Activated CD8-positive, alpha-beta memory T cell treated with anti-CD3 and anti-CD28 coated beads for 24 hours (primary cell): ENCODE data around the gene VAPB.
"Not testable (repeated sequence)": the region's sequence is repeated elsewhere in the genome, so short reads cannot be mapped to it uniquely, and the experiment has no call there.

Experiments
- DNase-seq: peaks from one replicate; pipeline ENCODE4 v3.0.0-alpha.2; 2020

Gene VAPB, protein sequence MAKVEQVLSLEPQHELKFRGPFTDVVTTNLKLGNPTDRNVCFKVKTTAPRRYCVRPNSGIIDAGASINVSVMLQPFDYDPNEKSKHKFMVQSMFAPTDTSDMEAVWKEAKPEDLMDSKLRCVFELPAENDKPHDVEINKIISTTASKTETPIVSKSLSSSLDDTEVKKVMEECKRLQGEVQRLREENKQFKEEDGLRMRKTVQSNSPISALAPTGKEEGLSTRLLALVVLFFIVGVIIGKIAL

DNA sequence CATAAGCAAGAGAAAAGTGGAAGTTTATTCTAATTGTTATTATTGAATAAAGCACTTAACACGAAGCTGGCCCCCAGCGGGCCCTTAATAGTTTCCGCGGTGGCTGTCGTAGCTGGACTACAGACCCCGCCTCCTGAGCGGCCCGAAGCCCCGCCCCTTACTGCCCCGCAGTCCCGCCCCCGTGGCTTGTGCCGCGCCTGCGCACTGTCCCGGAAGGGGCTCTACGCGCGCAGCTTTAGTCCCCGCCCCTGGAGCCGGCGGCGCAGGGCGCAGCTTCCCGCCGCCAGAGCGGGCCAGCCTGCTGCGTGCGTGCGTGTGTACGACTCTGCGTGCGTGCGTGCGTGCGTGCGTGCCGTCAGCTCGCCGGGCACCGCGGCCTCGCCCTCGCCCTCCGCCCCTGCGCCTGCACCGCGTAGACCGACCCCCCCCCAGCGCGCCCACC lies at the start of gene VAPB:
TSS of gene VAPB (plus strand) at position 348 of the 442 bp plus-strand sequence. CDS start 231 bp downstream, outside the sequence.
- DNase-seq = peak; percentile 99

DNA sequence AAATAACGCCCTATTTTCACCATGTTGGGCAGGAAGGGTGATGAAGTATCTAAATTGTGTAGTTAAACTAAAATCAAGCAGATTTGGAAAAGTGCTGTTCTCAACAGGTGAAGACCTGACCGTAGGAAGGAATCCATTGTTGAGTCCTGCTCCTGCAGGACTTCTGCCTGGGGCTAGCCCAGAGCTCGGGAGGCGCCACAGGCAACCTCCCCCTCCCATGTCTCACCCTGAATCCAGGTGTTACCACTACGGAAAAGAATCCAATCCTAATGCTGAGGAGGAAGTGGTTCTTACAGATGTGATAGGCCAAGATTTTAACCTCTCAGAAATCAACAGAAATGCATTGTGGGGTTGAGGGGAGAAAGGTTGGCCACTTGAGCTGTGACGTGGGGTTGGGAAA lies 49.3 kb upstream of the VAPB start:
- no peak for DNase-seq

DNA sequence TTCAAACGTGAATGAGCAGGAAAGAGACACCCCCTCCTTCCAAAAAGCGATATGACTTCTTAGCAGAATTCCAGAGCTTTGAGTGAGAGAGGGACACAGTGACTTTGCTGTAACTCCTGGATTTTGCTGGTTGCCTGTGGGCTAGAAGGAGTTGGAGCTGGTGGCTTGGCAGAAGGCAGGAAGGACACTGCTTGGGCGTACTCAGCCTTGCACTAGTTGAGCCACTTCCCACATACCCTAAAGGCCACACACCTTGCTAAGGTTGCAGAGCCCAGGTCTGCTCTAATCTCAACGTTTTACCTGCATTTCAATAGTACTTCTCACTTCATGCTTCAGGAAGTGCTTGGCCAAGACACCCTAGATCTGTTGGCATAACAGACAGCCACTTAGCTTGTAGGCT lies 48.9 kb upstream of the VAPB start:
- no peak for DNase-seq

DNA sequence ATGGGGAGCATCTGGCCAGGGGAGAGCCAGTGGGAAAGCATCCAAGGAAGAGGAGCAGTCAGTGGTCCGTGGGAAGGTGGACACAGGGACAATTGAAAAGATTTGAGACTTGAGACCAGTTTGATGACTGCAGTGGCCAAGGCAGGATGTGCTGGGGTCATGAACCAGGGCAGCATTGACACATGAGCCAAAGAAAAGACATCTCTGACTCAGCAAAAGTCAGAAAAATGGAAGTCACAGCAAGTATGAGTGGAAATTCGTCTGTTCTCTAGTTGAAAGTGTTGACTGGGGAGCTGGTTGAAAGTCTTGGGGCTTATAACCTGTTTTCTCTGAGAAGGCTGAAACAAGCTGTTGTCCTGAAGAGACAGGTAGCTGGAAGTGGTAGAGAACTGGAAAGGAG lies 48.2 kb upstream of the VAPB start:
- no peak for DNase-seq

DNA sequence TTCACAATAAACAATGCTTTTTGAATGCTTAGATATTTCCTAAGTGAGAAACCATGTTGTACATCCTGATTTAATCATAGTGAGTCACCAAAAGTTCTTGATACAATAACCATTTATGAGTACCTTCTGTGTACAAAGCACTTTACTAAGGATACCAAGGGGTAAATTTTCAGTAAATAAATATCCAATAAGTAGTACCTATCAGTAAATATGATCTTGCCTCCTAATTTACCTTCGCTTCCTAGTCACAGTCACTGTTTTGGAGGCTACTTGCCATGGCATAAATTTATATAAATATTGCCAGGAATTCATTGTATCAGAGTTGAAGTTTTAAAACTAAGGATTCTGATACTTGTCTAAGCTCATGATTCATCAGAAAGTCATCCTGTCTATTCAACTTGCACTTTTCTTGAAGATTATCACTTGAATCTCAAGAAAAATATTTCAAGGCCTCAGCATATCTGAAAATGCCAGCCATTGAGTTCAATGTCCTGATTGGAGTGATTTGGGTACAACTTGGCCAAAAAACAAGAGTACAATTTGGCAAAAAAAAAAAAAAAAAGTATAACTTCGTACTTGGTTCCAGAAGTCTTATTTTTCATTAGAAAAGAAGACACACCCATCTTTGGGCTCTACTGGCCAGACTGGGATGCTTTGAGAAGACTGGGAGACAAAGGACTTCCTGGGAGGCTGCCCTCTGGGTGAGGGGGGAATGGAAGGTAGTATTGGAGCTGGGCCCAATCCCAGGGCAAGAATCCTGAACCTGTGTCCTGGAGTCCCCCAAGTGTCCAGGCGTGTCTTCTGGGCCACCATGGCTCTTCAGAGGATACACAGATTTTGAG lies 46.7 kb upstream of the VAPB start:
- DNase-seq = no peak

DNA sequence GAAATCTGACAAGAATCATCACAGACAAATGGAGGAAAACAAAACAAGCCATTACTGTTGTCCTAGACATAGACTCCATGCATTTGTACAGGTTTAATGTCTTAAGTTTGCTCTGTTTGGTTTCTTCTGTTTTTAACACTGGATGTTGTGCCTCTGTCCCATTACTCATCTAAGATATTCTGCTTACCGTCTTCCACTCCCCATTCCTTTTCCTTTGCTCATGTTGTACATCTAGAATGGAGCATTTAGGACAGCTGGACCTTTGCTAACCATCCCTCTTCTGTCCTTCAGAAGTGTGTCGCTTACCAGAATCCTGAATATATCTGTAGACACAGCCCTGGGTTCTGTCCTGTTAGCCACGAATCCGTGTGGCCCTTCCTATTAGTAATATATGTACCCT lies 44.3 kb upstream of the VAPB start:
- no peak for DNase-seq

DNA sequence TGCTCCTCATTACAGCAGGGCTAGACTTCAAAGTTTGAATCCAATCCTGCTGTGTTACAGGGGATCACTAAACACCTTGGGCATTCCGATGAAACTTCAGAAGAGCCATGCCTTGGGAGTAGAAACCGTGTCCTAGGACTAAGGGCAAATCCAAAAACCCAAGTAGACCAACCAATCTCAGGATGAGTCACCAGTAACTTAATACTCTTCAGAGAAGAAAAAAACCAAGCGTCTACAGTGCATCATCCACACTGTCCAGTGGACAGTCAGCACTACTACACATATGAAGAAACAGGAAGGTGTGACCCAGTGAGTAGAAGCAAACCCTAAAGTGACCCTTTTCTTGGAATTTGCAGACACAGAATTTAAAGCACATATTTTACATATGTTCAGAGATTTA lies 39.5 kb upstream of the VAPB start:
- DNase-seq = no peak

DNA sequence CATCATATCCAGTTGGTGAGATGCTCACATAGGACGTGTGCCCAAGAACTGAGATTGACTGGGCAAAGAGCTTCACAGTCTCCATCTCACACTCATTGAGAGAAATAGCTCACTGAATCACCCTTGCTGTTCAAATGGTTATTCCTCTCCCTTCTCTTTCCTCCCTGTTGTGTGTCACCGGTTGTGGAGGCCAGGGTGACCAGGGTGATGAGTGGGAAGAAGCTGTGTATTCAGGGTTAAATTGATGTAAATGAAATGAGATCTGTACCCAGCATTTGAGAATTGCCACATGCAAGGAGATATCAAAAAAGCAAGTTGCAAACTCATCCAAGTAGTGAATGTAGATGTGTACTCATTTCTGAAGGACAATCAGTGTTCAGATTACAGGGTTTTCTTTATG lies 36.6 kb upstream of the VAPB start:
- no peak for DNase-seq

DNA sequence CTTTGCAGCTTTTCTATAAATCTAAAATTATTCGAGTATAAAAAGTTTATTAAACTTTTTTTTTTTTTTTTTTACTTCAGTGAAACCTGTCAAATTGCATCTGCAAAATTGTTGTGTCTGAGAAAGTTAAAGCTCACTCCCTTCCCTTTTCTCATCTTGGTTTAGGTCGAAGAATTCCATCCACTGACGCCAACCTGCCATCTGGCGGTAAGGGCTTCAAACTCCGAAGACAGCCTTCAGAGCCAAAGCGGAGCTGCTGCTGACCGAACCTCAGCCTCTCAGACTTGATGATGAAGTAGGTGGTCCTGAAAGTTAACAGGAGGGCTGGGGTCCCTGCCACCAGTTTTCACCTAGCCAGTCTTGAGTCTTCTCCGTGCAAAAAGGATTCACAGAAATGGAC lies 29.6 kb upstream of the VAPB start:
- no peak for DNase-seq

DNA sequence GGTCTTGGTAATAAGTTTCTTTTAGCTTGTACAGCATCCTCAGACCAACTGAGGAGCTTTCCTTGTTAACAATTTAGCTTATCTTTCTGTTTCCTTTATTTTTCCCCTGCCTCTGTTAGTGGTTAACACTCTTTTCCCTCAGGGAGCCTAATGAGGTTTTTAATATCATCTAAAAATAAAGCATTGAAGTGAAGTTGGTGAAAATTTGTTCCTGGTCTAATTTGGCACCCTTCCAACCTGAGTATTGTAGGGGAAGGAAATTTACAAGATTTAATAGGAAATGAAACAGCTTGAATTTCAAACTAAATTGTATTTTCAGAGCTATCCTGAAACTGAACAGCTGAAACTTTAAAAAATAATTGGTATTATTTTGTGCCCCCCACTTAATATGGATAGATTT lies 28.1 kb upstream of the VAPB start:
- no peak for DNase-seq

DNA sequence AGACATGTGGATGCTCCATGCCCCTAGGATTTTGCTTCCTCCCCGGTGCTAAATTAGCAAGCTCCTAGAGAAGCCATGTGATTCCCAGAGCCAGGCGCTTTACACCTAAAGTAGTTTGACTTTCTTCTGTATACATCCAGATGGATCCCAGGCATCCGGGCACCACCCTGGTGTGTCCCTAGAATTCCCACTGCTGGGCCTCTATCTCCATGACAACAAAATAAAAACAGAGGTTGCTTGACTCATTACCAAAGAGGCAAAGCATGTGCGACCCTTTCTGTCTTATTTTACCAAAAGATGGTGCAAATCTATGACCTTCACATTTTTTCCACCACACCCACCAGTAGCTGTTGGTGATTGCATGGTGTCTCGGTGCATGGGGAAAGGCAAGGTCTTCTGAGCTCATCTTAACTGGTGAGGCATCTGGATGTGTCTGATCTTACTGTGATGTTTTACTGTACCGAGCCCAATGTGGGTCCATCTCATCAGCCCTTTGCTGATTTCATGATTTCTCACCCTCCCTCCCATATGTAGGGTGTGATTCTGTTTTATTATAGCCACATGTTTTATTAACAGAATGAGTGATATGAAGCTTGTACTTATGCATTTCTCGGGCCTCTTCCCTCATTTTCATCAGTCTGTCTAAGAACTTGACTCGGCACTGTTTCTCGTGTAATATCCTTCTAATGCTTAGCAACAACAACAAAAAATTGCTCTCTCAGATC lies 27.4 kb upstream of the VAPB start:
- no peak for DNase-seq

DNA sequence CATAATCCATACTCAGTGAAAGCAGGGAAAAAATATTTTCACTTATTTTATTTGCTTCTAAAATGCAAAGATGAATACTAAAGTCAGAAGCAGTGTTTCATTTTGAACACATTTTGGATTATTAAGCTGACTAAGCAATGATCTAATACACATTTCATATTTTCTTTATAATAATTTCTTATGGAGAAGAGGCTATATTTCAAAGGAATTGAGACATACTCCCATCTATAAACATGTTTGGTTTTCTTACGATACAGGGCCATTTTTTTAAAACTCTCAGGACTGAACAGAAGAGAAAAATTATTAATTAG lies 26.9 kb upstream of the VAPB start:
- no peak for DNase-seq

DNA sequence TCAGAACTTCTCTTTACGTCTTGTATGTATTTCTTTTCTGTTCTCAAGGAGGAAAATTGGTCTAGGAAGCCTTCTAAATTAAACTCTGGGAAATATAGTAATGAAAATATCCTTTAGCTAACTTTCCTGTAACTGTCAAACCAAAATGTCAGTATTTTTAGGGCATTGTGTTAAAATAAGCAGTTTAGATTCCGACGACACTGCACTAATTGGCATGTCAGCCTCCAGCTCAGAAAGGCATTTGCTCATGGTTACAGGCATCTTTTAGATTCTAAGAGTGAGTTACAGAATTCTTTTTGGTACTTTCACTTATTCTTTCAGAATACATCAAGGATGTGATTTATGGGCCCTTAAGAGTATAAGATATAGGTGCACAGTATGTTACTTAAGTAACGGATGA lies 26.1 kb upstream of the VAPB start:
- DNase-seq = no peak

DNA sequence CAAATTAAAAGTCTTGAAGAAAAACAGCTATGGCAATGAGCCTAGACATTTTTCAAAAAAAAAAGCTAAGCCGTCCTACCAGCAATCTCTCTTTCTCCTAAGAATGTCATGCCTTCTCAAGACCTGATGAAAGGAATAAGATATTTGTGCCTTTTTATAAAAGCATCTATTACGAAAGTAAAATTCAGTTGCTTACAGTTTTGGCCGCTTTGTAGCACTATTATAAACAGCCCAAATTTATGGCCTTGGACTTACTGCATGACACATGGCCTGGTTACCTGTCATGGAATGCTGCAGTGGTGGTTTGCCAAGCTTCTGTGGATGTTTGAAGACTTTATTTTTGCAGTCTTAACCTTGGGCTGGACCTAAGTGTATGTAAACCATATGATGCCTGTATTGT lies 22.2 kb upstream of the VAPB start:
- no peak for DNase-seq

DNA sequence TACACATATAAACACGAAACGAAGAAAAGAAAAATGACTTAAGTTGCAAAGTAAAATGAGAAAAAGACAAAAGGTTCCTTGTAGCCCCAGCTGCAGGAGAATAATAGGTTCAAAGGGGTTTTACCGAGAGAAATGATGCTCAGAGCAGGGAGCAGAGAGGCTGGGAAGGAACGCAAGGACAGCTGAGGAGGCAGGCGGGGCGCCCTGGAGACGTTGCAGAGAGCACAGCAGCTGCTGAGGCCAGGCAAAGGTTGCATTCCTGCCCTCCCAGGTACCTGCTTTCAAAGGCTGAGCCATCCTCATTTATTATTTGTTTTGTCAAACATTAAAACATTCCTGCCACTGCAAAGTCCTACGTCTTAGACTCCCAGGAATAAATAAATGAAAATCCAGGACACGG lies 16.2 kb upstream of the VAPB start:
- no peak for DNase-seq

DNA sequence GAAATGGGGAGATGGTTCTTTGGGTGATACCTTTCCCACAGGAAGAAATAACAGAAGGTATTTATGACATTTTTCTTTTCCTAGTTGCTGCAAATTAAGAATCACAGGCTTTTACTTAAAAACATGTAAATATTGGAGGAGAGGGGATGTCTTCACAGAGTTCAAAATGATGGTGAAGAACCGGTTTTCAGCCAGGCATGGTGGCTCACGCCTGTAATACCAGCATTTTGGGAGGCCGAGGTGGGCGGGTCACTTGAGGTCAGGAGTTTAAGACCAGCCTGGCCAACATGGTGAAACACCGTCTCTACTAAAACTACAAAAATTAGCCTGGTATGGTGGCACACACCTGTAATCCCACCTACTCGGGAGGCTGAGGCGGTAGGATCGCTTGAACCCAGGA lies 15.7 kb upstream of the VAPB start:
- not testable (repeated sequence) for DNase-seq

DNA sequence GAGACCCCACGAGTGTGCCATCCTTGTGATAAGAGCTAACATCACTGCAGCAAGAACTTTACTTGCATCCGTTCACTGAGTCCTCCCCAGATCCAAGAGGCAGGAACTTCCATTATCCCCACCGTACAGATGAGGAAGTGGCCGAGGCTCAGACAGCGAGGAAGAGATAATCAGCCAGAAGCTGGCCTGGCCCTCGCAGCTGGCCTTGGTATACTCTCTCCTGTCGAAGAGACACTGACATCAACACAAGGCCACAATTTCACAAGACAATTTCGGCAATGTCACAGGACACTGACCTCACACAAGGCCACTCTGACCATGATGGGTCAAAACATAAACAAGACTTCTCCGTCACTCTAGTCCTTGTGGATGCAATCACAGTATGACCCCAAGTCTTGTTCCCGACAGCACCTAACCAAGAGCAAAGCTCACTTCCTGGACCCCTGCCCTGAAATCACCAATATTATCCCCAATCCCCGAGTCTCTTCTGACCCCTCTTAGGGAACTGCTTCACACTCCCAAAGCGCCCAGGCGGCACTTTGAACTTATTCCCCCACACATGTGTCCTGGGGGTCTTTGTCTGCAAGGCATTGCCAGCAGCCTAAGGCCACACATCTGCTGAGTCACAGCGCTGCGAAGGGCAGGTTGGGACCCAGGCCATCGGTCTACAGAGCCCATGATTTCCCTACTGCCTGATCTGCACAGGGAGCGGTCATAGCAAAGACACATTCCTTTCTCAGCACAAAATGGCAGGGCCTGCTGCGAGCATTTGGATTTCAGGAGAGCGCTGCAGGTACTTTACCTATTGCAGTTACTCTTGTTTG lies 14.8 kb upstream of the VAPB start:
- DNase-seq = no peak

DNA sequence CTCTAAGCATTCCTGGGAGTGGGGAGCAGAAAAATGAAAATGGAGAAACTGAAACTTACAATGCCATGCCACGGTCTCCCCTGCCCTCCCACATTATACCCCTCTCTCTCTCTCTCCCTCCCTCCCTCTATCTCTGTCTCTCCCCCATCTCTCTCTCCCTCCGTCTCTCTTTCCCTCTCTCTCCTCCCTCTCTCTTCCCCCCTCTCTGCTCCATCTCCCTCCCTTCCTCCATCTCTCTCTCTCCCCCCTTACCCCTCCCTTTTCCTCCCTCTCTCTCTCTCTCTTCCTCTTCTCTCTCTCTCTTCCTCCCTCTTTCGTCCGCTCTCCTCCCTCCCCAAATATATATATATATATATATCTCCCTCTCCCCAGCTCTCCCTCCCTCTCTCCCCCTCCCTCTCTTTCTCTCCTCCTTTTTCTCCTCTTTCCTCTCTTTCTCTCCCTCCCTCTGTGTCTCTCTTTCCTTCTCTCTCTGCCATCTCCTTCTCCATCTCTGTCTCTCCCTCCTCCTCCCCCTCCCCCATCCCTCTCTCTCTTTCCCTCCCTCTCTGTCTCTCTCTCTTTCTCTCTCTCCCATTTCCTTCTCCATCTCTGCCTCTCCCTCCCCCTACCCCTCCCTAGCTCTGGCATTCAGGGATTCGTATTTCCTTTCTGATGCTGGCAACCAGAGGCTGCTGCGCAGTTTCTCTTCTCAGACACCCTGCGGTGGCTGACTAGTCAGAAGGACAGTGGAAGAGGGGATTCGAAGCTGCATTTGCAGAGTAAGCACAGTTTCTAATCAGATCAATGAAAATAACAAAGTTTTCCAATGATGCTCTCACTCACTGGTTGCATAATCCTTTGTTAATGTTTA lies 13.9 kb upstream of the VAPB start:
- no peak for DNase-seq

DNA sequence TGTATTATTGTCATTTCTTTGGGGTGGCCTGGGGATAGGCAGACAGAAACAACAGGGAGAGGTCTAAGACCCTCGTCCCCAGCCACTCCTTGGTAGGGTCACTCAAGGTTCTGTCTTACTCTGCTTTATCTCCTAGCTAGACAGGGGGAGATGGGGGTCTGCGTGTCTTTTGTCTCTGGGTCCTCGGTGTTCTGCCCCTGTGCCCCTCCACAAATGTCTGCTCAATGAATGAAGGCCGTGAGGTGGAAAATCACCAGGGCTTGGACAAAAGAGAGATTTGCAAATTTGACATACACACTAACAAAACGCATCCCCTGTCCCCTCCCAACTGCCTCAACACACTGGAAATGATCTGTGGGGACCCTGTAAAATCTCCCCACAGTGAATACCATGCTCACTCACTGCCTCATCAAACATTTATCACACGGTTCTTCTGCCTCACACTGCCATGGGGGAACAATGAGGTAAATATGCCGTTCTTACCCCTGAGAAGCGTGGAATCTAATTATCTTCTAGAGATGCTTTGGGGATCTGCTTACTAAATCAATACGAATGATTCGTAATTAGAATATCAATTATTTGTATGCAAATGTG lies 13.2 kb upstream of the VAPB start:
- DNase-seq = no peak

DNA sequence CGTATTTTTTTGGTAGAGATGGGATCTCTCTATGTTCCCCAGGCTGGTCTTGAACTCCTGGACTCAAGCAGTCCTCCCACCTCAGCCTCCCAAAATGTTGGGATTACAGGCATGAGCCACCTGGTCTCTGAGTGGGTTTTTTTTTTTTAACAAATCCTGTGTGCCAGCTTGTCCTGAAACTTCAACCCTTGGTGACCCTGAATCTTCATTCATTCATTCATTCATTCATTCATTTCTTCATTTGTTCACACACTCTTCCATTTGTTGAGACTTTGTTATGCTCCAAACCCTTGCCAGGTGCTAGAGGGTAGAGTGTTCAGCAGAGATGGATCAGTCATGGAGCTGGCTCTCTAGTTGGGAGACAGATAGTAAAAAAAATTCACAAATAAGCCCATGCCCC lies 12.0 kb upstream of the VAPB start:
- DNase-seq = no peak

DNA sequence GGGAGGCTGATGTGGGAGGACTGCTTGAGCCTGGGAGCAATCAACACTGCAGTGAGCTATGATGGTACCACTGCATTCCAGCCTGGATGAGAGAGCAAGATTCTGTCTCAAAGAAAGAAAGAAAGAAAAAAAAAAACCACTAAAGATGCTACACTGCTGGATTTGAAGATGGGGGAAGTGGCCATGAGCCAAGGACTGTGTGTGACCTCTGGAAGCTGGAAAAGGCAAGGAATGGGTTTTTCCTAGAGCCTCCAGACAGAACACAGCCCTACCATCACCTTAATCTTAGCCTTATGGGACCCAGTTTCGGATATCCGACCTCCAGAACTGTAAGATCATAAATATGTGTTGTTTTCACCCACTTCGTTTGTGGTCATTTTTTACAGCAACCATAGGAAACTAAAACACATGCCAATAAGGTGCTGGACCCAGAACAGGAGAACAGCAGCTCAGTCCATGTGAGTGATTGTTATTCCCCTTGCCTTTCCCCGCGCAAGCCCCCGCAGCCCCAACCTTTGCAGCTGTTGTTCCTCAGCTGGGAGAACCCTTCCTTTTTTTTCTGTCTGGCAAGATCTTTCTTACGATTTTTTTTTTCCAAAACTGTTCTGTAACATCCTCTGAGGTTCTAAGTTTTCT lies 11.1 kb upstream of the VAPB start:
- DNase-seq = no peak
